Stomach (tissue), 9 donors: ENCODE results near the gene APOM. TPM values are rescaled to one million over a fixed set of nuclear protein-coding genes. Genes with fewer than 3 reads are reported as not detected.

Source experiments
- DNase-seq, 2 donors: peaks; one replicate each; pipeline versions ENCODE4 v3.0.0 to v3.0.0-alpha.2; 2013 to 2019
- H3K27ac ChIP-seq, 5 donors: fragments of 200-600 bp in 4 of 5; sonication (generic) in 4 of 5; one replicate each; pipeline ENCODE4 v1.5.1; 2013 to 2019; ENCODE audit warnings: mild to moderate bottlenecking in 1 of 5, moderate library complexity in 1 of 5
- H3K27me3 ChIP-seq, 3 donors: fragments of 200-600 bp; sonication (generic); one replicate each; pipeline ENCODE4 v1.5.1; 2017 to 2019; ENCODE audit warnings: mixed run types in 1 of 3
- H3K36me3 ChIP-seq, 4 donors: fragments of 200-600 bp; sonication (generic); 1 replicate in 3 of 4; 2 replicates in 1 of 4; pipeline ENCODE4 v1.5.1; 2016 to 2019
- H3K4me1 ChIP-seq, 4 donors: fragments of 200-600 bp; sonication (generic); one replicate each; pipeline ENCODE4 v1.5.1; 2016 to 2019
- H3K4me3 ChIP-seq, 4 donors: fragments of 200-600 bp; sonication (generic) in 3 of 4; one replicate each; pipeline ENCODE4 v1.5.1; 2016 to 2019; ENCODE audit warnings: mild to moderate bottlenecking in 1 of 4
- H3K9me3 ChIP-seq, 4 donors: fragments of 200-600 bp; sonication (generic); one replicate each; pipeline ENCODE4 v1.5.1; 2016 to 2019
- EP300 ChIP-seq: sonication (generic); formaldehyde crosslinking; IDR thresholded peaks from one replicate; pipeline ENCODE4 v1.6.1; 2017; ENCODE audit warnings: antibody characterized with exemption
- POLR2A ChIP-seq, 4 donors: fragments of 450-650 bp; IDR thresholded peaks; one replicate each; pipeline ENCODE4 v1.6.1; 2016; ENCODE audit warnings: antibody characterized with exemption in 4 of 4, control low read depth in 2 of 4, mild to moderate bottlenecking in 1 of 4, moderate library complexity in 1 of 4
- POLR2AphosphoS5 ChIP-seq, 3 donors: sonication (generic); formaldehyde crosslinking; IDR thresholded peaks; one replicate each; pipeline ENCODE4 v1.6.1; 2016; ENCODE audit warnings: antibody characterized with exemption in 3 of 3
- WGBS, 5 donors: extraction: QIAGEN DNeasy Blood & Tissue Kit in 3 of 5; methylation state at CpG; one replicate each; pipeline versions ENCODE4 v1.1.5 to v1.1.7; 2013 to 2018; 5-methylcytosine and 5-hydroxymethylcytosine counted together
- intact Hi-C: fragments of 100-400 bp; cut with DNase I; formaldehyde crosslinking; loops from one replicate; pipeline ENCODE4 v1.15.1; 2023; ENCODE audit warnings: low total_unique reads
- polyA plus RNA-seq, 3 donors: library from polyadenylated mRNA; stranded (reverse); fragments of 200-250 nt; gene quantifications; one replicate each; pipeline ENCODE4 v1.2.3, GENCODE V29; 2013
- total RNA-seq, 5 donors: library from RNA; depleted of rRNA; stranded (reverse); fragments of >200 nt; gene quantifications; one replicate each; pipeline versions ENCODE4 v1.1.0 to v1.2.3, GENCODE V29; 2014 to 2016
- TF ChIP-seq, protein P1 (sequence below), 7 experiments: fragments of 450-650 bp in 4 of 7; fragments of 200-600 bp in 3 of 7; sonication (generic) in 3 of 7; IDR thresholded peaks; one replicate each; pipeline ENCODE4 v1.5.1; 2016 to 2019; ENCODE audit warnings: antibody characterized with exemption in 7 of 7, control low read depth in 2 of 7, mild to moderate bottlenecking in 1 of 7
- donor health status: healthy with polysubstance abuse.
- donor health status: Bipolar disorder and iron deficiency.
- donor health status: healthy.

APOM gene
- total and polyA plus RNA-seq, 8 donors: 1.3 to 14.2 (median 6.4) TPM; not detected in 3

DNA sequence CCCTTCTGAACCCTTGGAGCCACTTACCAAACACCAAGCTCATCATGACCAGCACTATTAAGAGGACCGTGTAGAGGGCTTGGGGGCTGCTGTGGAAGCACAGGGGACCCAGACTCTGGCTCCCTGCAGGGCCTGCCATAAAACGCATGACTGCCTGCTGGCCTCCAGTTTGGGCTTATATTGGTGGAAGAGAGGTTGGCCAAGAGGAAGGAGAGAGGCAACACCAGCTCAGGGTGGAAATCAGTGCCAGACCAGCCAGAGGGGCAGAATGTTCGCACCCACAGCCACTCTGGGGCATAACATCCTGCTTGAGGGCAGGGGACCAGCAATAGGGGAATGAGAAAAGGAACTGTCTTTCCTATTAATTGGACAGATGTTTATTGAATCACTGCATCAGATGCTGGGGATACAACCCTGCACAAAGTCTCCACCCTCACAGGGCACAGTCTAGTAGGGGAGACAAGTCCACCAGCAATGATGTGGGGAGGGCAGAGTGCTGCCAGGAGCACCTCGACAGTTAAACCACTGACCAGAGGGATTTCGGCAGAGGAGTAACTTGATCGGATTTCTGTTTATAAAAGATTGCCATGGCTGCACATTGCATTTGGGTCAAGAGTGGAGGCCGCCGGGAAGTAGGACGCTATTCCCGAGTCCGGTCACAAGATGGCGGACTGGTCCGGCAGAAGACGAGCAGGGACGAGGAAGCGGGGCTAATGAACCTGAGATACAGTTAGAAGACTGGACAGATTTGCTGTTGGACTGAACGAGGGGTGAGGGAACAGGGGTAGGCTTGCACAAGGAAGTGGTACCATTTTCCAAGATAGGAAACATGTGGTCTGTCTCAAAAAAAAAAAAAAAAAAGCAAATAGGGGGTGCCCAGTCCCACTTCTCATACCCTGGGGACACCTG, 24.8 kb downstream of the APOM start, which contains the start of gene LY6G5C:
TSS of gene LY6G5C (minus strand) at position 842 of the 909 bp plus-strand sequence. CDS start at position 148, 694 bp downstream.
- TF ChIP-seq EP300: no peak
- TF ChIP-seq POLR2A (IDR thresholded peaks at IDR 0.05): no peak
- peak in 2 of 3 donors; percentile 44 to 87 for TF ChIP-seq POLR2AphosphoS5 (IDR thresholded peaks at IDR 0.05)
- TF ChIP-seq, protein P1, sequence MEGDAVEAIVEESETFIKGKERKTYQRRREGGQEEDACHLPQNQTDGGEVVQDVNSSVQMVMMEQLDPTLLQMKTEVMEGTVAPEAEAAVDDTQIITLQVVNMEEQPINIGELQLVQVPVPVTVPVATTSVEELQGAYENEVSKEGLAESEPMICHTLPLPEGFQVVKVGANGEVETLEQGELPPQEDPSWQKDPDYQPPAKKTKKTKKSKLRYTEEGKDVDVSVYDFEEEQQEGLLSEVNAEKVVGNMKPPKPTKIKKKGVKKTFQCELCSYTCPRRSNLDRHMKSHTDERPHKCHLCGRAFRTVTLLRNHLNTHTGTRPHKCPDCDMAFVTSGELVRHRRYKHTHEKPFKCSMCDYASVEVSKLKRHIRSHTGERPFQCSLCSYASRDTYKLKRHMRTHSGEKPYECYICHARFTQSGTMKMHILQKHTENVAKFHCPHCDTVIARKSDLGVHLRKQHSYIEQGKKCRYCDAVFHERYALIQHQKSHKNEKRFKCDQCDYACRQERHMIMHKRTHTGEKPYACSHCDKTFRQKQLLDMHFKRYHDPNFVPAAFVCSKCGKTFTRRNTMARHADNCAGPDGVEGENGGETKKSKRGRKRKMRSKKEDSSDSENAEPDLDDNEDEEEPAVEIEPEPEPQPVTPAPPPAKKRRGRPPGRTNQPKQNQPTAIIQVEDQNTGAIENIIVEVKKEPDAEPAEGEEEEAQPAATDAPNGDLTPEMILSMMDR (IDR thresholded peaks at IDR 0.05): peak in 5 of 7 experiments; percentile 41 to 84 (median 61)
- Histone ChIP-seq H3K27ac (peak within 1 kb of the TSS; percentile 61 to 85 (median 79)), H3K36me3 (peaks cover 0 to 13% (median 10%) of the 10 kb centered on the region in 4 donors), H3K4me3 (peak within 1 kb of the TSS; percentile 53 to 55 (median 54)), H3K9me3 (no peaks in the 10 kb centered on the region), H3K27me3 (no peaks in the 10 kb centered on the region), H3K4me1 (peaks cover 11 to 39% (median 28%) of the 10 kb centered on the region in 4 donors)
- WGBS, 5 donors: 11 to 13% (median 12%) methylated on average over 17 of the region's 17 CpGs
- intact Hi-C loops: loop anchor here (10.0 kb wide), 1 partner anchor 84 kb away; the partner anchor contains the start of gene SAPCD1
- peak; percentile 87 to 95 for DNase-seq

DNA sequence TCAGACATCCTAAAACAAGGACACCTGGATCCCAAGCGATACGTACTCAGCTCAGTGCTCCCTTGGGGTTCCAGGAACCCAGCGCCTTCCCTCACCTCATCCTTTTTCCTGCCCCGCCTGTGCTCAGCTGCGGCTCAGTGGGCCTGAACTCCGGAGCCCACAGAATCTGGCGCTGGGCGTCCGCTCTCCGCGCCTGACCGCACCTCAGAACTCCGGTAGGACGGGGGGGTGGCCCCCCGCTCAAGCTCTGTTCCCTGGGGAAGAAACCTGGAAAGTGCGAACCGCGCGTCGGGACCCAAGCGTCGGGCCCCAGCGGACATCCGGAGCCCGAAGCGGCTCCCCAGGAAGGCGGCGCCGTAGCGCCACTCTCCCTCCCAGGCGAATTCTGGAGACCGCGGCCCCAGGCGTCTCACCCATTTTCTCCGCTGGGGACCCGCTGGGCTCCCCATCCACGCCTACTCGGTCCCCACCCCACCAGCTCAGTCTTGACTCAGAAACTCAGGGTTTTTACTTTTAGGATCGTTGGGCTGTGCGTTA, 25.5 kb downstream of the APOM start:
- peaks cover 0 to 20% (median 16%) of the 10 kb centered on the region in 4 donors for H3K36me3 ChIP-seq
- no peaks in the 10 kb centered on the region for H3K27me3 ChIP-seq
- peak; percentile 45 to 75 for DNase-seq
- intact Hi-C loops: loop anchor here (10.0 kb wide), 1 partner anchor 84 kb away; the partner anchor contains the start of gene SAPCD1
- no peaks in the 10 kb centered on the region for H3K9me3 ChIP-seq
- peak overlapping the region; percentile 61 to 85 (median 79) for H3K27ac ChIP-seq
- TF ChIP-seq POLR2A (IDR thresholded peaks at IDR 0.05): no peak
- TF ChIP-seq, protein P1 (IDR thresholded peaks at IDR 0.05): peak in 1 of 7 experiments; percentile 9
- peak overlapping the region; percentile 53 to 55 (median 54) for H3K4me3 ChIP-seq
- WGBS, 5 donors: 0 to 1% (median 0%) methylated on average over 11 to 40 of the region's 40 CpGs
- peaks cover 11 to 39% (median 28%) of the 10 kb centered on the region in 4 donors for H3K4me1 ChIP-seq

DNA sequence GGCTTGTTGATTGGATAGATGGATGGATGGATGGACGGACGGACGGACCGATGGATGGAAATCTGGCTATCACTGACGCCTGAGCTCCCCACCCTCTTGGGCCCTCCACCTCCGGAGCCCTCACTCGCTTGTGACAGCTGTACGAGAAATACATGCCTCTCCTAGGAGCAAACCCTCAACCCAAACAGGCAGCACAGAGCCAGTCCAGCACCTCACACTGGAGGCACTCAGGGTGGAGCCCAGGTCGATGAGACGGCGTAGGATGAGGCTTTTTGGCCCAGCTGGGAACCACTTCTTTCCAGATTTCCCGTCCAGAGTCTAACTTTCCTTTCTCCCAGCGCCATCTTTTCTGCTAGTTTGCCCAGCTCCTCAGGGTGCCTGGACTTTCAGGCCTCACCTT, 27.9 kb downstream of the APOM start:
- WGBS, 5 donors: 53 to 73% (median 54%) methylated on average over 13 of the region's 13 CpGs
- intact Hi-C loops: loop anchor here (10.0 kb wide), 1 partner anchor 81 kb away; the partner anchor contains the start of gene SAPCD1

More for the DNA sequence above, 27.9 kb downstream of the APOM start:
- Histone ChIP-seq H3K4me3 (peak overlapping the region in 3 of 4 donors; percentile 30 to 38 (median 38)), H3K27me3 (no peaks in the 10 kb centered on the region), H3K9me3 (no peaks in the 10 kb centered on the region), H3K36me3 (peaks cover 22 to 44% (median 40%) of the 10 kb centered on the region in 4 donors), H3K4me1 (peaks cover 11 to 39% (median 28%) of the 10 kb centered on the region in 4 donors), H3K27ac (peak overlapping the region in 4 of 5 donors; percentile 24 to 66 (median 53))
- peak in 1 of 2 donors; percentile 46 for DNase-seq
- TF ChIP-seq POLR2AphosphoS5 (IDR thresholded peaks at IDR 0.05) (no peak), EP300 (no peak), POLR2A (IDR thresholded peaks at IDR 0.05) (no peak)
- TF ChIP-seq, protein P1 (IDR thresholded peaks at IDR 0.05): no peak
